OCI-LY7 (cell line): ENCODE data around the gene MGAT4C. TPM values are rescaled to one million over a fixed set of nuclear protein-coding genes. Genes with fewer than 3 reads are reported as not detected.

ENCODE experiments used
- BruUV-seq: library from RNA; stranded (reverse); fragments of 400-500 nt; replicated peaks from 2 replicates; lab custom pipeline; 2021; lab: Mats Ljungman, UMichigan
- CTCF ChIA-PET: fragments of 300-600 bp; sonication (Branson Sonifier 250); formaldehyde crosslinking; loops from one replicate; lab custom pipeline; 2022; ENCODE audit warnings: antibody characterized with exemption; ENCODE audit not compliant: unreplicated experiment; lab: Charles Lee
- POLR2A ChIA-PET: fragments of 300-600 bp; sonication (Branson Sonifier 250); formaldehyde crosslinking; loops from one replicate; lab custom pipeline; 2022; ENCODE audit warnings: antibody characterized with exemption; lab: Charles Lee
- DNase-seq: peaks from one replicate; pipeline ENCODE4 v3.0.0-alpha.2; 2015; ENCODE audit warnings: low spot score
- H2AFZ ChIP-seq: fragments of 200-600 bp; sonication (generic), shearing (Covaris generic); 2 replicates; pipeline ENCODE4 v1.6.1; 2014; ENCODE audit warnings: mild to moderate bottlenecking, antibody characterized with exemption, low read length, moderate library complexity
- H3K27ac ChIP-seq: fragments of 200-600 bp; sonication (generic); 2 replicates; pipeline ENCODE4 v1.5.1; 2014; ENCODE audit warnings: mixed run types, low read depth, mild to moderate bottlenecking, moderate library complexity, low read length, inconsistent platforms; ENCODE audit not compliant: poor library complexity, severe bottlenecking
- H3K36me3 ChIP-seq: fragments of 200-600 bp; sonication (generic); 2 replicates; pipeline ENCODE4 v1.6.1; 2014; ENCODE audit warnings: mild to moderate bottlenecking, antibody characterized with exemption, low read length, moderate library complexity, mixed read lengths; ENCODE audit not compliant: insufficient read depth
- H3K4me1 ChIP-seq: fragments of 200-600 bp; sonication (generic); 2 replicates; pipeline ENCODE4 v1.5.1; 2014; ENCODE audit warnings: mild to moderate bottlenecking, low read length; ENCODE audit not compliant: insufficient read depth, poor library complexity, severe bottlenecking
- H3K4me2 ChIP-seq: fragments of 200-600 bp; sonication (generic); 2 replicates; pipeline ENCODE4 v1.6.1; 2014; ENCODE audit warnings: mild to moderate bottlenecking, low read length
- H3K4me3 ChIP-seq: fragments of 200-600 bp; sonication (generic); 2 replicates; pipeline ENCODE4 v1.5.1; 2014; ENCODE audit warnings: mild to moderate bottlenecking, low read depth, low read length; ENCODE audit not compliant: poor library complexity, severe bottlenecking
- H3K79me2 ChIP-seq: fragments of 200-600 bp; sonication (generic); 2 replicates; pipeline ENCODE4 v1.6.1; 2016; ENCODE audit warnings: low read depth, mild to moderate bottlenecking, low read length, moderate library complexity, mixed read lengths; ENCODE audit not compliant: insufficient read depth
- H3K9me2 ChIP-seq: fragments of 200-600 bp; sonication (generic); 2 replicates; pipeline ENCODE4 v1.6.1; 2016; ENCODE audit warnings: mild to moderate bottlenecking, low read length, mixed read lengths; ENCODE audit not compliant: insufficient read depth
- H3K9me3 ChIP-seq: fragments of 200-600 bp; sonication (generic); 2 replicates; pipeline ENCODE4 v1.6.1; 2014; ENCODE audit warnings: mild to moderate bottlenecking, mixed run types, low read length, mixed read lengths
- H4K20me1 ChIP-seq: fragments of 200-600 bp; sonication (generic); 2 replicates; pipeline ENCODE4 v1.6.1; 2014; ENCODE audit warnings: mild to moderate bottlenecking, antibody characterized with exemption, low read length, moderate library complexity, mixed read lengths; ENCODE audit not compliant: insufficient read depth
- CTCF ChIP-seq: fragments of 200-600 bp; sonication (generic); conservative IDR thresholded peaks from 2 replicates; pipeline ENCODE4 v1.5.1; 2014; ENCODE audit warnings: mild to moderate bottlenecking, antibody characterized with exemption, low read length, moderate library complexity, mixed read lengths
- EZH2phosphoT487 ChIP-seq: fragments of 200-600 bp; sonication (generic); IDR thresholded peaks from 2 replicates; pipeline ENCODE4 v1.6.1; 2018; ENCODE audit warnings: low read depth, borderline replicate concordance, mild to moderate bottlenecking, mixed run types, antibody characterized with exemption, low read length, moderate library complexity, mixed read lengths
- intact Hi-C: fragments of 100-400 bp; cut with micrococcal nuclease; formaldehyde crosslinking; loops from one replicate; pipeline ENCODE4 v1.10.0; 2022; ENCODE audit not compliant: unreplicated experiment
- total RNA-seq, 2 experiments: library from RNA; depleted of rRNA in 1 of 2; stranded (reverse); fragments of >200 nt in 1 of 2; shearing (Covaris generic) in 1 of 2; gene quantifications; 2 replicates each; pipeline ENCODE4 v1.2.3, GENCODE V29; 2014 to 2022

The MGAT4C gene
- total RNA-seq, 2 experiments from 2014 or later = not detected

- DNase-seq = no peak
- ChIA-PET CTCF (interaction anchor here (0.6 kb wide), 1 partner anchor 457 kb away, joined by 3 read pairs; no protein-coding TSS in a partner anchor), POLR2A (interaction anchor here (0.6 to 1.4 kb wide), 2 partner anchors 10 to 1738 kb away, joined by 3 to 6 read pairs; no protein-coding TSS in a partner anchor)
- Histone ChIP-seq H3K4me2 (no peak overlapping the region), H3K9me3 (0 out of 2 replicates have a peak, but pooled peaks cover 4% of the 10 kb centered on the region), H3K9me2 (no peaks in the 10 kb centered on the region), H3K79me2 (no peaks in the 10 kb centered on the region), H3K36me3 (no peaks in the 10 kb centered on the region), H3K4me3 (no peak overlapping the region), H3K27ac (no peak overlapping the region), H4K20me1 (no peaks in the 10 kb centered on the region), H2AFZ (no peak overlapping the region), H3K4me1 (no peaks in the 10 kb centered on the region)
- intact Hi-C loops = no loop called here
- no peak for TF ChIP-seq EZH2phosphoT487
- no peak for TF ChIP-seq CTCF
- BruUV-seq = no TSS peak
These were observed 309.8 kb downstream of the MGAT4C start for GRCh38 chr12:85946375-85946774.

GRCh38 chr12:85927166-85927565, 329.0 kb downstream of the MGAT4C start:
- DNase-seq = no peak
- Histone ChIP-seq H3K9me2 (no peaks in the 10 kb centered on the region), H3K4me2 (no peak overlapping the region), H3K79me2 (no peaks in the 10 kb centered on the region), H3K27ac (no peak overlapping the region), H3K36me3 (no peaks in the 10 kb centered on the region), H4K20me1 (no peaks in the 10 kb centered on the region), H3K4me3 (no peak overlapping the region), H3K9me3 (no peaks in the 10 kb centered on the region), H2AFZ (no peak overlapping the region), H3K4me1 (no peaks in the 10 kb centered on the region)
- TF ChIP-seq CTCF (no peak), EZH2phosphoT487 (no peak)
- CTCF ChIA-PET = no interaction called here
- intact Hi-C loops = no loop called here
- POLR2A ChIA-PET = no interaction called here
- no TSS peak for BruUV-seq

GRCh38 chr12:85923767-85924331, 332.3 kb downstream of the MGAT4C start:
- CTCF ChIA-PET = no interaction called here
- H4K20me1 ChIP-seq = no peaks in the 10 kb centered on the region
- H3K79me2 ChIP-seq = no peaks in the 10 kb centered on the region
- BruUV-seq = no TSS peak
- TF ChIP-seq EZH2phosphoT487 = no peak
- TF ChIP-seq CTCF = peak; percentile 85
- H3K9me2 ChIP-seq = no peaks in the 10 kb centered on the region
- no peaks in the 10 kb centered on the region for H3K9me3 ChIP-seq
- no peaks in the 10 kb centered on the region for H3K4me1 ChIP-seq
- no peak overlapping the region for H3K4me2 ChIP-seq
- no peaks in the 10 kb centered on the region for H3K36me3 ChIP-seq
- H3K4me3 ChIP-seq = no peak overlapping the region
- POLR2A ChIA-PET = no interaction called here
- no peak overlapping the region for H3K27ac ChIP-seq
- peak; percentile 1 for DNase-seq
- intact Hi-C loops = loop anchor here (5.0 kb wide), 2 partner anchors 347 to 1923 kb away; no protein-coding TSS in a partner anchor
- no peak overlapping the region for H2AFZ ChIP-seq
